Measurements from ENCODE around the gene NPTX1.

The NPTX1 gene

GRCh38 chr17:80487511-80487910 is 11.1 kb upstream of the NPTX1 start:
- H3K79me2 ChIP-seq, result no peaks in the 10 kb centered on the region
- no peak overlapping the region for H3K9ac ChIP-seq
- no peak overlapping the region for H3K4me3 ChIP-seq (ENCODE audit: low read depth, low read length)
- no peak overlapping the region for H3K27ac ChIP-seq
- peaks cover 4% of the 10 kb centered on the region for H3K27me3 ChIP-seq (ENCODE audit: control insufficient read depth, insufficient read depth, low read length)
- no peak overlapping the region for H3K4me2 ChIP-seq (ENCODE audit: low read length)
- H3K9me3 ChIP-seq (ENCODE audit: control insufficient read depth, low read length), result no peaks in the 10 kb centered on the region
- TF ChIP-seq CTCF (IDR thresholded peaks at IDR 0.05), result no peak
- H3K36me3 ChIP-seq (ENCODE audit: control insufficient read depth, insufficient read depth, low read length), result no peaks in the 10 kb centered on the region
- no peaks in the 10 kb centered on the region for H3K4me1 ChIP-seq
- no peak overlapping the region for H2AFZ ChIP-seq

- Histone ChIP-seq H3K4me3 (ENCODE audit: low read depth, low read length) (no peak overlapping the region), H3K9ac (no peak overlapping the region), H3K4me1 (no peaks in the 10 kb centered on the region), H2AFZ (no peak overlapping the region), H3K4me2 (ENCODE audit: low read length) (no peak overlapping the region), H3K79me2 (no peaks in the 10 kb centered on the region), H3K36me3 (ENCODE audit: control insufficient read depth, insufficient read depth, low read length) (no peaks in the 10 kb centered on the region), H3K9me3 (ENCODE audit: control insufficient read depth, low read length) (no peaks in the 10 kb centered on the region), H3K27me3 (ENCODE audit: control insufficient read depth, insufficient read depth, low read length) (peaks cover 3% of the 10 kb centered on the region), H3K27ac (no peak overlapping the region)
- TF ChIP-seq CTCF (IDR thresholded peaks at IDR 0.05), result no peak
These were observed 10.3 kb upstream of the NPTX1 start for GRCh38 chr17:80486692-80487091.

GRCh38 chr17:80485846-80486245 is 9.4 kb upstream of the NPTX1 start:
- no peaks in the 10 kb centered on the region for H3K36me3 ChIP-seq (ENCODE audit: control insufficient read depth, insufficient read depth, low read length)
- H3K4me2 ChIP-seq (ENCODE audit: low read length), result no peak overlapping the region
- H3K4me3 ChIP-seq (ENCODE audit: low read depth, low read length), result no peak overlapping the region
- no peak for TF ChIP-seq CTCF (IDR thresholded peaks at IDR 0.05)
- H3K27ac ChIP-seq, result no peak overlapping the region
- H2AFZ ChIP-seq, result no peak overlapping the region
- H3K79me2 ChIP-seq, result no peaks in the 10 kb centered on the region
- H3K9me3 ChIP-seq (ENCODE audit: control insufficient read depth, low read length), result no peaks in the 10 kb centered on the region
- no peak overlapping the region for H3K9ac ChIP-seq
- no peaks in the 10 kb centered on the region for H3K27me3 ChIP-seq (ENCODE audit: control insufficient read depth, insufficient read depth, low read length)
- H3K4me1 ChIP-seq, result no peaks in the 10 kb centered on the region

- Histone ChIP-seq H3K9me3 (ENCODE audit: control insufficient read depth, low read length) (no peaks in the 10 kb centered on the region), H3K27ac (no peak overlapping the region), H3K36me3 (ENCODE audit: control insufficient read depth, insufficient read depth, low read length) (no peaks in the 10 kb centered on the region), H3K27me3 (ENCODE audit: control insufficient read depth, insufficient read depth, low read length) (peaks cover 13% of the 10 kb centered on the region), H3K79me2 (no peaks in the 10 kb centered on the region), H2AFZ (no peak overlapping the region), H3K4me1 (no peaks in the 10 kb centered on the region), H3K9ac (no peak overlapping the region), H3K4me3 (ENCODE audit: low read depth, low read length) (no peak overlapping the region), H3K4me2 (ENCODE audit: low read length) (no peak overlapping the region)
- TF ChIP-seq CTCF (IDR thresholded peaks at IDR 0.05), result no peak
These were observed 6.3 kb upstream of the NPTX1 start for GRCh38 chr17:80482555-80483308.

GRCh38 chr17:80482058-80482318 is 5.6 kb upstream of the NPTX1 start:
- no peak overlapping the region for H3K4me3 ChIP-seq (ENCODE audit: low read depth, low read length)
- H3K27ac ChIP-seq, result no peak overlapping the region
- H3K4me2 ChIP-seq (ENCODE audit: low read length), result no peak overlapping the region
- no peak for TF ChIP-seq CTCF (IDR thresholded peaks at IDR 0.05)
- H3K79me2 ChIP-seq, result no peaks in the 10 kb centered on the region
- no peak overlapping the region for H2AFZ ChIP-seq
- no peaks in the 10 kb centered on the region for H3K36me3 ChIP-seq (ENCODE audit: control insufficient read depth, insufficient read depth, low read length)
- H3K4me1 ChIP-seq, result no peaks in the 10 kb centered on the region
- H3K27me3 ChIP-seq (ENCODE audit: control insufficient read depth, insufficient read depth, low read length), result peaks cover 20% of the 10 kb centered on the region
- no peak overlapping the region for H3K9ac ChIP-seq
- H3K9me3 ChIP-seq (ENCODE audit: control insufficient read depth, low read length), result no peaks in the 10 kb centered on the region
